KMS-11 (cell line): ENCODE data around the gene PLS1.
"Not testable (repeated sequence)": the region's sequence is repeated elsewhere in the genome, so short reads cannot be mapped to it uniquely, and the experiment has no call there.

ENCODE experiments used
- H2AFZ ChIP-seq: fragments of 200-600 bp; sonication (generic); 2 replicates; pipeline ENCODE4 v1.6.1; 2016; ENCODE audit warnings: antibody characterized with exemption, mixed run types, low read depth
- H3K27ac ChIP-seq: fragments of 200-600 bp; sonication (generic); 2 replicates; pipeline ENCODE4 v1.6.1; 2016; ENCODE audit warnings: mild to moderate bottlenecking, mixed run types
- H3K27me3 ChIP-seq: fragments of 200-600 bp; sonication (generic); 2 replicates; pipeline ENCODE4 v1.6.1; 2017; ENCODE audit warnings: mild to moderate bottlenecking, low read depth, mixed run types, moderate library complexity; ENCODE audit not compliant: insufficient read depth
- H3K36me3 ChIP-seq: fragments of 200-600 bp; sonication (generic); 2 replicates; pipeline ENCODE4 v1.6.1; 2017; ENCODE audit warnings: mild to moderate bottlenecking, mixed run types; ENCODE audit not compliant: insufficient read depth
- H3K4me1 ChIP-seq: fragments of 200-600 bp; sonication (generic); 2 replicates; pipeline ENCODE4 v1.6.1; 2016; ENCODE audit warnings: mild to moderate bottlenecking, low read depth, mixed run types; ENCODE audit not compliant: poor library complexity, severe bottlenecking
- H3K4me2 ChIP-seq: fragments of 200-600 bp; sonication (generic); 2 replicates; pipeline ENCODE4 v1.7.0; 2016; ENCODE audit warnings: mild to moderate bottlenecking, mixed run types
- H3K4me3 ChIP-seq: fragments of 200-600 bp; sonication (generic); IDR thresholded peaks from 2 replicates; pipeline ENCODE4 v1.6.1; 2017; ENCODE audit warnings: low read depth, low read length, mixed read lengths; ENCODE audit not compliant: insufficient read depth
- H3K79me2 ChIP-seq: fragments of 200-600 bp; sonication (generic); 2 replicates; pipeline ENCODE4 v1.6.1; 2016; ENCODE audit warnings: low read depth, mixed run types; ENCODE audit not compliant: insufficient read depth
- H3K9ac ChIP-seq: fragments of 200-600 bp; sonication (generic); 2 replicates; pipeline ENCODE4 v1.6.1; 2016; ENCODE audit warnings: mild to moderate bottlenecking, mixed run types
- H4K20me1 ChIP-seq: fragments of 200-600 bp; sonication (generic); 2 replicates; pipeline ENCODE4 v1.6.1; 2016; ENCODE audit warnings: mild to moderate bottlenecking, mixed run types; ENCODE audit not compliant: insufficient read depth
- CTCF ChIP-seq: fragments of 200-600 bp; sonication (generic); conservative IDR thresholded peaks from 2 replicates; pipeline ENCODE4 v1.6.1; 2017; ENCODE audit warnings: low read depth, mild to moderate bottlenecking, antibody characterized with exemption, low read length, moderate library complexity, mixed read lengths

Gene PLS1

GRCh38 chr3:142738396-142738795 is 142.2 kb downstream of the PLS1 start:
- no peak for TF ChIP-seq CTCF
- H4K20me1 ChIP-seq = no peaks in the 10 kb centered on the region
- no peak overlapping the region for H3K9ac ChIP-seq
- H2AFZ ChIP-seq = no peak overlapping the region
- H3K79me2 ChIP-seq = no peaks in the 10 kb centered on the region
- H3K27ac ChIP-seq = no peak overlapping the region
- peaks cover 4% of the 10 kb centered on the region for H3K4me1 ChIP-seq
- H3K36me3 ChIP-seq = no peaks in the 10 kb centered on the region
- no peaks in the 10 kb centered on the region for H3K27me3 ChIP-seq
- H3K4me3 ChIP-seq = no peak overlapping the region
- H3K4me2 ChIP-seq = no peak overlapping the region

- Histone ChIP-seq H4K20me1 (no peaks in the 10 kb centered on the region), H3K4me2 (no peak overlapping the region), H3K36me3 (no peaks in the 10 kb centered on the region; the same call in 1 of the 2 replicates), H3K4me1 (no peaks in the 10 kb centered on the region), H3K27me3 (no peaks in the 10 kb centered on the region), H3K79me2 (no peaks in the 10 kb centered on the region), H3K4me3 (no peak overlapping the region), H3K9ac (no peak overlapping the region), H3K27ac (no peak overlapping the region), H2AFZ (no peak overlapping the region)
- TF ChIP-seq CTCF = no peak
These were observed 150.5 kb downstream of the PLS1 start for GRCh38 chr3:142746646-142747045.

- not testable (repeated sequence) for H3K9ac ChIP-seq, H3K27me3 ChIP-seq
These were observed 154.3 kb downstream of the PLS1 start for GRCh38 chr3:142750531-142750930.

GRCh38 chr3:142752605-142753004 is 156.4 kb downstream of the PLS1 start:
- H3K4me2 ChIP-seq, H3K79me2 ChIP-seq, H4K20me1 ChIP-seq, H2AFZ ChIP-seq, H3K9ac ChIP-seq, H3K4me3 ChIP-seq, H3K27ac ChIP-seq, H3K4me1 ChIP-seq, H3K36me3 ChIP-seq, H3K27me3 ChIP-seq: not testable (repeated sequence)

More at GRCh38 chr3:142750531-142750930, 154.3 kb downstream of the PLS1 start:
- H3K4me3 ChIP-seq, H3K79me2 ChIP-seq, H3K4me1 ChIP-seq, H2AFZ ChIP-seq, H3K36me3 ChIP-seq, H4K20me1 ChIP-seq, H3K4me2 ChIP-seq, H3K27ac ChIP-seq: not testable (repeated sequence)

- no peak overlapping the region for H3K27ac ChIP-seq
These were observed 158.3 kb downstream of the PLS1 start for GRCh38 chr3:142754494-142754893.

More at GRCh38 chr3:142754494-142754893, 158.3 kb downstream of the PLS1 start:
- TF ChIP-seq CTCF = no peak
- H3K4me1 ChIP-seq = no peaks in the 10 kb centered on the region
- no peaks in the 10 kb centered on the region for H3K79me2 ChIP-seq
- no peak overlapping the region for H3K4me2 ChIP-seq
- no peaks in the 10 kb centered on the region for H3K36me3 ChIP-seq
- no peak overlapping the region for H3K9ac ChIP-seq
- no peaks in the 10 kb centered on the region for H4K20me1 ChIP-seq
- H3K4me3 ChIP-seq = no peak overlapping the region
- H3K27me3 ChIP-seq = no peaks in the 10 kb centered on the region
- H2AFZ ChIP-seq = no peak overlapping the region
